ENCODE measurements around the gene WNT10A.
A peak's percentile ranks its signal among the peaks of the same experiment; 100 is the strongest.
"Not testable (repeated sequence)": the region's sequence is repeated elsewhere in the genome, so short reads cannot be mapped to it uniquely, and the experiment has no call there.

WNT10A gene

GRCh38 chr2:218880102-218880858 lies at the start of gene WNT10A:
Gene WNT10A, plus strand, starts transcription at chr2:218880852. Its CDS starts 144 bp downstream, at chr2:218880996.
- peak; percentile 48 for DNase-seq

GRCh38 chr2:218831378-218831990 lies 49.2 kb upstream of the WNT10A start, which contains the start of gene PRKAG3:
Gene PRKAG3, minus strand, starts transcription at chr2:218831803.
- no peak for DNase-seq

- no peak for DNase-seq
Observed at GRCh38 chr2:218832081-218832480, 48.6 kb upstream of the WNT10A start.

GRCh38 chr2:218832520-218832919 lies 48.1 kb upstream of the WNT10A start:
- no peak for DNase-seq

GRCh38 chr2:218833023-218833609 lies 47.5 kb upstream of the WNT10A start:
- no peak for DNase-seq

- no peak for DNase-seq
Observed at GRCh38 chr2:218834685-218835084, 46.0 kb upstream of the WNT10A start.

GRCh38 chr2:218837495-218837894 lies 43.2 kb upstream of the WNT10A start:
- DNase-seq = no peak

GRCh38 chr2:218839430-218839829 lies 41.2 kb upstream of the WNT10A start:
- no peak for DNase-seq

- no peak for DNase-seq
Observed at GRCh38 chr2:218839888-218840287, 40.8 kb upstream of the WNT10A start.

- DNase-seq = not testable (repeated sequence)
Observed at GRCh38 chr2:218844334-218844733, 36.3 kb upstream of the WNT10A start.

- not testable (repeated sequence) for DNase-seq
Observed at GRCh38 chr2:218846963-218847362, 33.7 kb upstream of the WNT10A start.

- DNase-seq = no peak
Observed at GRCh38 chr2:218849721-218850120, 30.9 kb upstream of the WNT10A start.

- DNase-seq = no peak
Observed at GRCh38 chr2:218850796-218851195, 29.9 kb upstream of the WNT10A start.

- DNase-seq = no peak
Observed at GRCh38 chr2:218851286-218851685, 29.4 kb upstream of the WNT10A start.

- peak; percentile 74 for DNase-seq
Observed at GRCh38 chr2:218852911-218853667, 27.6 kb upstream of the WNT10A start.

GRCh38 chr2:218853766-218854165 lies 26.9 kb upstream of the WNT10A start:
- DNase-seq = no peak

- no peak for DNase-seq
Observed at GRCh38 chr2:218854860-218855259, 25.8 kb upstream of the WNT10A start.

GRCh38 chr2:218855305-218856166 lies 25.1 kb upstream of the WNT10A start:
- DNase-seq = no peak

- no peak for DNase-seq
Observed at GRCh38 chr2:218856167-218856895, 24.3 kb upstream of the WNT10A start.

- DNase-seq = no peak
Observed at GRCh38 chr2:218856896-218857243, 23.8 kb upstream of the WNT10A start.

- DNase-seq = no peak
Observed at GRCh38 chr2:218857371-218858137, 23.1 kb upstream of the WNT10A start.
